PC-9 (cell line): Measurements from ENCODE around the gene ARMH1.

ENCODE experiments used
- EZH2 ChIP-seq: fragments of 200-600 bp; sonication (generic); IDR thresholded peaks from 2 replicates; pipeline ENCODE4 v1.8.0; 2017; ENCODE audit warnings: antibody characterized with exemption, low read depth
- TF ChIP-seq, protein P1 (sequence below): fragments of 200-600 bp; sonication (generic); conservative IDR thresholded peaks from 2 replicates; pipeline ENCODE4 v1.6.1; 2017; ENCODE audit warnings: mixed run types, antibody characterized with exemption, mild to moderate bottlenecking, moderate library complexity

DNA sequence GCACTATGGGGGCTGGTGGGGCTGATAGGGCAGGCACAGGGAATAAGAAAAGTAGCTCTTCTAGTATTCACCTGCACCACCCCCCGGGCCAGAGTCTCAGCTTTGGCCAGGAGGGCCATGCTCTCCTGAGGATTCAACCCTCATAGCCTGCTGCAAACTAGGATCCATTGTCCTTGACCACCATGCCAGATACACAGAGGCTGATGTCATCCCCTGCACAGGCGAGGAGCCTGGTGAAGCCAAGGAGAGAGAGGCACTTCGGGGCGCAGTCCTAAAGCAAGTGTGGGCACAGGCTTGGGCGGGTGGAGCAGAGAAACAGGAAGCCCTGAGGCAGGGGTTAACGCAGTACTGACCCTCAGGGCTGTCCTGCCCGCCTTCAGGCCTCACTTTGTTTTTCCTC lies 29.7 kb upstream of the ARMH1 start:
- TF ChIP-seq, protein P1, sequence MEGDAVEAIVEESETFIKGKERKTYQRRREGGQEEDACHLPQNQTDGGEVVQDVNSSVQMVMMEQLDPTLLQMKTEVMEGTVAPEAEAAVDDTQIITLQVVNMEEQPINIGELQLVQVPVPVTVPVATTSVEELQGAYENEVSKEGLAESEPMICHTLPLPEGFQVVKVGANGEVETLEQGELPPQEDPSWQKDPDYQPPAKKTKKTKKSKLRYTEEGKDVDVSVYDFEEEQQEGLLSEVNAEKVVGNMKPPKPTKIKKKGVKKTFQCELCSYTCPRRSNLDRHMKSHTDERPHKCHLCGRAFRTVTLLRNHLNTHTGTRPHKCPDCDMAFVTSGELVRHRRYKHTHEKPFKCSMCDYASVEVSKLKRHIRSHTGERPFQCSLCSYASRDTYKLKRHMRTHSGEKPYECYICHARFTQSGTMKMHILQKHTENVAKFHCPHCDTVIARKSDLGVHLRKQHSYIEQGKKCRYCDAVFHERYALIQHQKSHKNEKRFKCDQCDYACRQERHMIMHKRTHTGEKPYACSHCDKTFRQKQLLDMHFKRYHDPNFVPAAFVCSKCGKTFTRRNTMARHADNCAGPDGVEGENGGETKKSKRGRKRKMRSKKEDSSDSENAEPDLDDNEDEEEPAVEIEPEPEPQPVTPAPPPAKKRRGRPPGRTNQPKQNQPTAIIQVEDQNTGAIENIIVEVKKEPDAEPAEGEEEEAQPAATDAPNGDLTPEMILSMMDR, result no peak
- no peak for TF ChIP-seq EZH2
